Measurements from ENCODE around the gene TNNC1. TPM values are rescaled to one million over a fixed set of nuclear protein-coding genes. Genes with fewer than 3 reads are reported as not detected.

TNNC1 gene
- total RNA-seq, 1 donor from 2014 or later: 12.4 TPM

DNA sequence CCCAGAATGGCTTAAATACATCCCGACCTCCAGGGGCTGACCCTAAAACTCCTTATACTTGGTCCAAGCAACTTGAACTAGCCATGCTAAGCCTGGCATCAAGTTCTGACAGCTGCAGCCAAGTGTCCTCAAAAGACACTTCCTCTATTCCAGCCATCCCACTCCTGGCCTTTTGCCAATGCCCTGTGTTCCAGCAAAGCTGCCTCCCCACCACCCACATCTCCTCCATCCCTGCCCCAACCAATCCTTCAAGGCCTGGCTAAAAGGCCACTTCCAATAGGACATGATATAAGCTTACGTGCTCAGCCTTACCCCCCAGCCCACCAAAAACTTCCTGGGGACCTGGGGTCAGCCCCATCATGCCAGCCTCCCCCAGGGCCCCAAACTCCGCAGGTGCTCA is 49.9 kb downstream of the TNNC1 start:
- peaks cover 9% of the 10 kb centered on the region for H3K4me1 Mint-ChIP-seq (ENCODE audit: low read depth, unreplicated experiment)
- TF ChIP-seq, protein P1, sequence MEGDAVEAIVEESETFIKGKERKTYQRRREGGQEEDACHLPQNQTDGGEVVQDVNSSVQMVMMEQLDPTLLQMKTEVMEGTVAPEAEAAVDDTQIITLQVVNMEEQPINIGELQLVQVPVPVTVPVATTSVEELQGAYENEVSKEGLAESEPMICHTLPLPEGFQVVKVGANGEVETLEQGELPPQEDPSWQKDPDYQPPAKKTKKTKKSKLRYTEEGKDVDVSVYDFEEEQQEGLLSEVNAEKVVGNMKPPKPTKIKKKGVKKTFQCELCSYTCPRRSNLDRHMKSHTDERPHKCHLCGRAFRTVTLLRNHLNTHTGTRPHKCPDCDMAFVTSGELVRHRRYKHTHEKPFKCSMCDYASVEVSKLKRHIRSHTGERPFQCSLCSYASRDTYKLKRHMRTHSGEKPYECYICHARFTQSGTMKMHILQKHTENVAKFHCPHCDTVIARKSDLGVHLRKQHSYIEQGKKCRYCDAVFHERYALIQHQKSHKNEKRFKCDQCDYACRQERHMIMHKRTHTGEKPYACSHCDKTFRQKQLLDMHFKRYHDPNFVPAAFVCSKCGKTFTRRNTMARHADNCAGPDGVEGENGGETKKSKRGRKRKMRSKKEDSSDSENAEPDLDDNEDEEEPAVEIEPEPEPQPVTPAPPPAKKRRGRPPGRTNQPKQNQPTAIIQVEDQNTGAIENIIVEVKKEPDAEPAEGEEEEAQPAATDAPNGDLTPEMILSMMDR (IDR thresholded peaks at IDR 0.05; ENCODE audit: insufficient read depth, low read depth, low read length): no peak
- no peak for TF ChIP-seq EZH2 (IDR thresholded peaks at IDR 0.05; ENCODE audit: insufficient read depth, low read length)
- Histone ChIP-seq H2AFZ (ENCODE audit: low read depth, low read length) (no peak overlapping the region), H3K4me1 (ENCODE audit: insufficient read depth, low read length) (peaks cover 8% of the 10 kb centered on the region), H3K27ac (ENCODE audit: low read depth, low read length) (no peak overlapping the region), H3K36me3 (ENCODE audit: insufficient read depth, low read length) (peaks cover 17% of the 10 kb centered on the region), H3K4me3 (ENCODE audit: insufficient read depth, low read depth, low read length) (no peak overlapping the region), H3K4me2 (ENCODE audit: low read length) (no peak overlapping the region), H4K20me1 (ENCODE audit: insufficient read depth, low read length) (peaks cover 21% of the 10 kb centered on the region), H3K27me3 (ENCODE audit: insufficient read depth, low read length) (no peaks in the 10 kb centered on the region), H3K9me3 (ENCODE audit: insufficient read depth, low read depth, low read length) (no peaks in the 10 kb centered on the region), H3K9ac (ENCODE audit: low read length) (no peak overlapping the region), H3K79me2 (ENCODE audit: insufficient read depth, low read length) (peaks cover 30% of the 10 kb centered on the region)
- FAIRE-seq (no peak), DNase-seq (ENCODE audit: low read depth) (no peak)
- H3K4me3 Mint-ChIP-seq (ENCODE audit: unreplicated experiment): no peak overlapping the region
- H3K36me3 Mint-ChIP-seq (ENCODE audit: low read depth, unreplicated experiment): peaks cover 29% of the 10 kb centered on the region
- H3K27me3 Mint-ChIP-seq (ENCODE audit: low read depth, unreplicated experiment): no peaks in the 10 kb centered on the region
- H3K27ac Mint-ChIP-seq (ENCODE audit: unreplicated experiment): no peak overlapping the region
- H3K9me3 Mint-ChIP-seq (ENCODE audit: unreplicated experiment): no peaks in the 10 kb centered on the region

DNA sequence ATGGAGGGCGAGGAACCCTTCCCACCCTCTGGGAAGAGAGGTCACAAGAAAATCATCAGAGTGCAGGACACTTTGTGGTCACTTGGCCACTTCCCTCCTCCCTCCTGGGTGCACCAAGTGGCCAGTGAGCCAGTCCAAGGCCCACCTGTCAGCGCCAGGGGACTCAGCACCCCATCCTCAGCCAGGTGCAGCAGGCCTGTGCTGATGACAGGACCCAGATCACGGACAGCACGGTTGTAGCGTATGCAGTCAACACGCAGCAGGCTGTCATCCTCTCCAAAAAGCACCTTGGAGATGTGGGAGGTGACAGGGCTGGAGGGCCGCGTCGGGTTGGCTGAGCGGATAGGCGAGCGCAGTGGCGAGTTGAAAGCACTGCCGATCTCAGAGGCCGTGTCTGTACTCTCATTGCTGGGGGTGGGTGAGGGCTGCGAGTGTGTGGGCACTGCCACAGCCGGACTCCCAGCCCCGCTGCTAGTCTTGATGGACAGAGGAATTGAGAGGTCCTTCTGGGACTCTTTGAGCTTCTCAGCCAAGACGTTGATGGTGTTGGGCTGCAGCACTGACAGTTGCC is 50.5 kb downstream of the TNNC1 start:
- TF ChIP-seq, protein P1 (IDR thresholded peaks at IDR 0.05; ENCODE audit: insufficient read depth, low read depth, low read length): no peak
- no peak for TF ChIP-seq EZH2 (IDR thresholded peaks at IDR 0.05; ENCODE audit: insufficient read depth, low read length)
- no peaks in the 10 kb centered on the region for H3K27me3 Mint-ChIP-seq (ENCODE audit: low read depth, unreplicated experiment)
- no peak overlapping the region for H3K9ac ChIP-seq (ENCODE audit: low read length)
- H3K79me2 ChIP-seq (ENCODE audit: insufficient read depth, low read length): peaks cover 24% of the 10 kb centered on the region
- DNase-seq (ENCODE audit: low read depth) (no peak), FAIRE-seq (no peak)
- no peak overlapping the region for H3K4me2 ChIP-seq (ENCODE audit: low read length)
- peaks cover 3% of the 10 kb centered on the region for H3K4me1 Mint-ChIP-seq (ENCODE audit: low read depth, unreplicated experiment)
- H4K20me1 ChIP-seq (ENCODE audit: insufficient read depth, low read length): peaks cover 21% of the 10 kb centered on the region
- no peaks in the 10 kb centered on the region for H3K9me3 ChIP-seq (ENCODE audit: insufficient read depth, low read depth, low read length)
- H3K9me3 Mint-ChIP-seq (ENCODE audit: unreplicated experiment): no peaks in the 10 kb centered on the region
- no peak overlapping the region for H3K4me3 ChIP-seq (ENCODE audit: insufficient read depth, low read depth, low read length)
- peaks cover 17% of the 10 kb centered on the region for H3K36me3 ChIP-seq (ENCODE audit: insufficient read depth, low read length)
- no peak overlapping the region for H3K4me3 Mint-ChIP-seq (ENCODE audit: unreplicated experiment)
- H3K4me1 ChIP-seq (ENCODE audit: insufficient read depth, low read length): peaks cover 3% of the 10 kb centered on the region
- H3K27ac Mint-ChIP-seq (ENCODE audit: unreplicated experiment): no peak overlapping the region
- H3K27me3 ChIP-seq (ENCODE audit: insufficient read depth, low read length): no peaks in the 10 kb centered on the region
- H3K27ac ChIP-seq (ENCODE audit: low read depth, low read length): no peak overlapping the region
- H2AFZ ChIP-seq (ENCODE audit: low read depth, low read length): no peak overlapping the region
- peaks cover 26% of the 10 kb centered on the region for H3K36me3 Mint-ChIP-seq (ENCODE audit: low read depth, unreplicated experiment)

DNA sequence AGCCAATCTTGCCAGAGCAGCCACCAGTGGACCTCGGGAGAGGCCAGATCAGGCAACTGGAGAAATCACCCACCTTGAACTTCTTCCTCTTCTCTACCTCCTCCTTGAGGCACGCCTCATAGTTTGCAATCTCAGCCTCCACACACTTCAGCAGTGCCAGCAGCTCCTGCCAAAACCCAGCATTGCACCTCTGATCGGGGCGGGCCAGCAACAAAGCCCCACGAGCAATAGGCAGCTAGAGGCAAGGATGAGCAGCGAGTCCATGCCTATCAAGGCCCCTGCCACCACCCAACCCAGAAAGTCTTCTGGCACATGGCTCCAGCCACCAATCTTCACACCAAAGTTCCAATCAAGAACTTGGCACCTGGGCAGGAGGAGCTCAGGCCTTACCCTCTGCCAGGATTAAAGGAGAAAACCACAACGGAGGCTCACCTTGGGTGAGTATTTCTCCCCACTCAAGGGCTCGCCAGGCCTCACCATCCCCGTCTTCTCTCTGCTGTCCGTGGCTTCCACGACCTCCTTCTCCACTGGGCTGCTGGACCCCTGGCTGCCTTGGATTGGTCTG is 51.1 kb downstream of the TNNC1 start:
- no peaks in the 10 kb centered on the region for H3K9me3 Mint-ChIP-seq (ENCODE audit: unreplicated experiment)
- no peak overlapping the region for H3K27ac ChIP-seq (ENCODE audit: low read depth, low read length)

More for the DNA sequence above, 51.1 kb downstream of the TNNC1 start:
- Histone ChIP-seq H3K4me1 (ENCODE audit: insufficient read depth, low read length) (no peaks in the 10 kb centered on the region), H3K9me3 (ENCODE audit: insufficient read depth, low read depth, low read length) (no peaks in the 10 kb centered on the region), H3K36me3 (ENCODE audit: insufficient read depth, low read length) (peaks cover 16% of the 10 kb centered on the region), H3K4me3 (ENCODE audit: insufficient read depth, low read depth, low read length) (no peak overlapping the region), H3K9ac (ENCODE audit: low read length) (no peak overlapping the region), H3K79me2 (ENCODE audit: insufficient read depth, low read length) (peaks cover 18% of the 10 kb centered on the region), H3K4me2 (ENCODE audit: low read length) (no peak overlapping the region), H4K20me1 (ENCODE audit: insufficient read depth, low read length) (peaks cover 21% of the 10 kb centered on the region), H2AFZ (ENCODE audit: low read depth, low read length) (no peak overlapping the region), H3K27me3 (ENCODE audit: insufficient read depth, low read length) (no peaks in the 10 kb centered on the region)
- Mint-ChIP-seq H3K27me3 (ENCODE audit: low read depth, unreplicated experiment) (no peaks in the 10 kb centered on the region), H3K4me3 (ENCODE audit: unreplicated experiment) (no peak overlapping the region), H3K4me1 (ENCODE audit: low read depth, unreplicated experiment) (no peaks in the 10 kb centered on the region), H3K27ac (ENCODE audit: unreplicated experiment) (no peak overlapping the region), H3K36me3 (ENCODE audit: low read depth, unreplicated experiment) (peaks cover 22% of the 10 kb centered on the region)
- no peak for FAIRE-seq
- TF ChIP-seq, protein P1 (IDR thresholded peaks at IDR 0.05; ENCODE audit: insufficient read depth, low read depth, low read length): no peak
- TF ChIP-seq EZH2 (IDR thresholded peaks at IDR 0.05; ENCODE audit: insufficient read depth, low read length): no peak
- no peak for DNase-seq (ENCODE audit: low read depth)

Measured in astrocyte (in vitro differentiated cells and primary cell).